Stimulated activated memory B cell treated with anti-CD40 and anti-IgM and Interleukin-4, amounts not matched to agents 10 μg/mL and 1 μg/mL and 100 μg/mL, for 72 hours (primary cell): Measurements from ENCODE around the gene PILRB.
"Not testable (repeated sequence)": the region's sequence is repeated elsewhere in the genome, so short reads cannot be mapped to it uniquely, and the experiment has no call there.

ENCODE experiments used
- ATAC-seq: fragments of 150-1000 bp; cut with Tn5 transposase; 2 replicates; pipeline ENCODE4 v1.10.0; 2021
- H3K27ac Mint-ChIP-seq: one replicate; pipeline ENCODE4 v1.8.0; 2022; ENCODE audit warnings: mild to moderate bottlenecking, mixed read lengths
- H3K27me3 Mint-ChIP-seq: one replicate; pipeline ENCODE4 v1.8.0; 2022; ENCODE audit warnings: mixed read lengths
- H3K36me3 Mint-ChIP-seq: one replicate; pipeline ENCODE4 v1.8.0; 2022; ENCODE audit warnings: mixed read lengths
- H3K4me1 Mint-ChIP-seq: one replicate; pipeline ENCODE4 v1.8.0; 2022; ENCODE audit warnings: mixed read lengths
- H3K4me3 Mint-ChIP-seq: one replicate; pipeline ENCODE4 v1.8.0; 2022; ENCODE audit warnings: mild to moderate bottlenecking, moderate library complexity, mixed read lengths
- H3K9me3 Mint-ChIP-seq: one replicate; pipeline ENCODE4 v1.8.0; 2022; ENCODE audit warnings: mixed read lengths

The PILRB gene

GRCh38 chr7:100381531-100382233 lies 23.8 kb downstream of the PILRB start:
- H3K9me3 Mint-ChIP-seq, H3K27ac Mint-ChIP-seq, ATAC-seq, H3K27me3 Mint-ChIP-seq, H3K4me3 Mint-ChIP-seq, H3K36me3 Mint-ChIP-seq: not testable (repeated sequence)
- peaks cover 18% of the 10 kb centered on the region for H3K4me1 Mint-ChIP-seq

DNA sequence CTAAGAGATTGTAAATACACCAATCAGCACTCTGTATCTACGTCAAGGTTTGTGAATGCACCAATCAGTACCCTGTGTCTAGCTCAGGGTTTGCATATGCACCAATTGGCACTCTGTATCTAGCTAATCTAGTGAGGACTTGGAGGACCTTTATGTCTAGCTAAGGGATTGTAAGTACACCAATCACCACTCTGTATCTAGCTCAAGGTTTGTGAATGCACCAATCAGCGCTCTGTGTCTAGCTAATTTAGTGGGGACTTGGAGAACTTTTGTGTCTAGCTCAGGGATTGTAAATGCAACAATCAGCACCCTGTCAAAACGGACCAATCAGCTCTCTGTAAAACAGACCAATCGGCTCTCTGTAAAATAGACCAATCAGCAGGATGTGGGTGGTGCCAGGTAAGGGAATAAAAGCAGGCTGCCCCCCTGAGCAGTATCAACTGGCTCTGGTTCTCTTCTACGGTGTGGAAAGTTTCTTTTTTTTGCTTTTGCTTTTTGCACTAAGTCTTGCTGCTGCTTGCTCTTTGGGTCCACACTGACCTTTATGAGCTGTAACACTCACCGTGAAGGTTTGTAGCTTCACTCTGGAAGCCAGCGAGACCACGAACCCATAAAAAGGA lies 24.4 kb downstream of the PILRB start:
- not testable (repeated sequence) for H3K4me3 Mint-ChIP-seq, H3K36me3 Mint-ChIP-seq, ATAC-seq, H3K9me3 Mint-ChIP-seq, H3K27ac Mint-ChIP-seq, H3K27me3 Mint-ChIP-seq
- peaks cover 18% of the 10 kb centered on the region for H3K4me1 Mint-ChIP-seq

DNA sequence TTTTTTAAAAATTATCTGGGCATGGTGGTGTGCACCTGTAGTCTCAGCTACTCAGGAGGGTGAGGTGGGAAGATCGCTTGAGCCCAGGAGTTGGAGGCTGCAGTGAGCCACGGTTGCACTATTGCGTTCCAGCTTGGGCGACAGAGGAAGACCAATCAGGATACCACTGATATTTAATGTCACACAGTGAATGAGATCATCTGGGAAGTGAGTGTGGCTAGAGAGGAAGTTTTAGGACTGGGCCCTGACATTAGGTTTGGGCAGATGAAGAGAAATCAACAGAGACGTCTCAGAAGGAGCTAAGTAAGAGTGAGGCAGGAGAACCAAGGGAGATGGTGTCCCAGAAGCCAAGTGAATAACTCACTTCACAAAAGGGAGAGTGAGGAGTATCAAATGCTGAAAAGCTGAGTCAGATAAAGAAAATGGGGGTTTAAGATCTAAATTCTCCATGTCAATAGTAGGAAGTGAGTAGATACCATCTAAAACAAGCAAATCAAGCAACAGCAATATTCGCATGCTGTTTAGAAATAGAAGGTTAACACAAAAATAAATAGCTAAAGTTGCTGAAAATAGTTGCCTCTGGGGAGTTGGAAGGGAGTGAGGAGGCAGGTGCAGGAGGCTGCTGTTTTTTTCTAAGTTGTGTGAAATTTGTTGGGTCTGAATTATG lies 26.8 kb downstream of the PILRB start:
- Mint-ChIP-seq H3K9me3 (no peaks in the 10 kb centered on the region), H3K4me3 (no peak overlapping the region), H3K27me3 (peaks cover 8% of the 10 kb centered on the region), H3K4me1 (peaks cover 18% of the 10 kb centered on the region), H3K36me3 (no peaks in the 10 kb centered on the region), H3K27ac (peak overlapping the region; percentile 0)
- no peak for ATAC-seq

DNA sequence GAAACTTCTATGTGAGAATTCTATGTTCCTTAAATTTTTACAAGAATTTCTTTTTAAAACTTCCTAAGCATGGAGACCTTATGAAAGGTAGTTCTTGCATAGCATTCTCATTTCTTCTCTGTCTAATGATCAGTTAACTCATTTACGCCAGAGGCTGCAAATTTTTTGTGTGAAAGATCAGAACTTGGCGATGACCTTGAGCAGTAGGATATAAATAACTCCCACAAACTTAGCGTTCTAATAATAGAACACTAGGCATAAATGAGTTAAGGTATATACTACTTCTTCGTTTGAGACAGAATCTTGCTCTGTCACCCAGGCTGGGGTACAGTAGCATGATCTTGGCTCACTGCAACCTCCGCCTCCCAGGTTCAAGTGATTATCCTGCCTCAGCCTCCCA lies 29.0 kb downstream of the PILRB start:
- Mint-ChIP-seq H3K27me3 (peaks cover 18% of the 10 kb centered on the region), H3K4me1 (peaks cover 15% of the 10 kb centered on the region), H3K27ac (no peak overlapping the region), H3K9me3 (no peaks in the 10 kb centered on the region), H3K4me3 (no peak overlapping the region), H3K36me3 (no peaks in the 10 kb centered on the region)
- ATAC-seq = no peak

DNA sequence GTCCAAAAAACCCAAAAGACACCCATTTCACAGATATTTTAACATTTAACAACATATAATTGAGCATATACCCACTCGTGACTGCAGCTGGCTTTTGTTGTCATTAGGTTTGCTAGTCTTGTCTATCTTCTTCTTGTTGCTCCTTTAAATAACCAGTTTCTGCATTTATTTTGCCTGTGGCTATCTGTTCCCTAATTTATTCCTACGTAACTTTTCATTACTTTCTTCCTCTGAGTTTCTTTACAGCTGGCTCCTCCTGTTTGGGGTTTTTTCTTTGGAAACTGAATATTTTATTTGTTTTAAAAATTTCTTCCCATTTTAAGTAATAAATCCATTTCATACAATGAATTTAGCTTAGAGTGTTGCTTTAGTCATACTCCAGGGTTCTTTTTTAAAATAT lies 29.8 kb downstream of the PILRB start:
- no peaks in the 10 kb centered on the region for H3K9me3 Mint-ChIP-seq
- no peak overlapping the region for H3K27ac Mint-ChIP-seq
- no peaks in the 10 kb centered on the region for H3K36me3 Mint-ChIP-seq
- peaks cover 22% of the 10 kb centered on the region for H3K4me1 Mint-ChIP-seq
- no peak for ATAC-seq
- H3K27me3 Mint-ChIP-seq = peaks cover 18% of the 10 kb centered on the region
- H3K4me3 Mint-ChIP-seq = no peak overlapping the region

DNA sequence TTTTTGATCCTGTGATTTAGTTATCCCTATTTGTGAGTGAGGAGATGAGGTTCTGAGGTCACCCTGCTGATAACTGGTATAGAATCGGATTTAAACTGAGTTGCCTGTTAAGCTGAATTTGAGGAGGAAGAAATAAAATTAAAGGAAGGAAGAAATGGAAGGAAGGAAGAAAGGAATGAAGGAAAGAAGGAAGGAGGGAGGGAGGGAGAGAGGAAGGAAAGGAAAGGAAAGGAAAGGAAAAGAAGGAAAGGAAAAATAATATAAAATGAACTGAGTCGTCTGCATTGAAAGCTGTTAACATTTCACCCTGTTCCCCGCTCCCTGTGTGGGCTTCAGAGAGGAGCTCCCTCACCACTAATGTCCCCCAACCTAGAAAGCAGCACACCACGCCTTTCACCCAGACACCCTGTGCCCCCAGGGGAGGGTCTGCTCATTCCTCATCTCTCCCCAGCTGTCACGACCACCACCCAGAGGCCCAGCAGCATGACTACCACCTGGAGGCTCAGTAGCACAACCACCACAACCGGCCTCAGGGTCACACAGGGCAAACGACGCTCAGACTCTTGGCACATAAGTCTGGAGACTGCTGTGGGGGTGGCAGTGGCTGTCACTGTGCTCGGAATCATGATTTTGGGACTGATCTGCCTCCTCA lies 31.6 kb downstream of the PILRB start:
- Mint-ChIP-seq H3K36me3 (no peaks in the 10 kb centered on the region), H3K27ac (no peak overlapping the region), H3K27me3 (peaks cover 18% of the 10 kb centered on the region), H3K4me1 (peaks cover 31% of the 10 kb centered on the region), H3K9me3 (no peaks in the 10 kb centered on the region), H3K4me3 (no peak overlapping the region)
- no peak for ATAC-seq

GRCh38 chr7:100390286-100391009 lies 32.5 kb downstream of the PILRB start:
- peak overlapping the region; percentile 6 for H3K27ac Mint-ChIP-seq
- H3K9me3 Mint-ChIP-seq = no peaks in the 10 kb centered on the region
- no peaks in the 10 kb centered on the region for H3K36me3 Mint-ChIP-seq
- no peak overlapping the region for H3K4me3 Mint-ChIP-seq
- H3K27me3 Mint-ChIP-seq = peaks cover 18% of the 10 kb centered on the region
- peaks cover 26% of the 10 kb centered on the region for H3K4me1 Mint-ChIP-seq
- ATAC-seq = no peak

- no peaks in the 10 kb centered on the region for H3K9me3 Mint-ChIP-seq
Measured at GRCh38 chr7:100393233-100393905, 35.5 kb downstream of the PILRB start.

DNA sequence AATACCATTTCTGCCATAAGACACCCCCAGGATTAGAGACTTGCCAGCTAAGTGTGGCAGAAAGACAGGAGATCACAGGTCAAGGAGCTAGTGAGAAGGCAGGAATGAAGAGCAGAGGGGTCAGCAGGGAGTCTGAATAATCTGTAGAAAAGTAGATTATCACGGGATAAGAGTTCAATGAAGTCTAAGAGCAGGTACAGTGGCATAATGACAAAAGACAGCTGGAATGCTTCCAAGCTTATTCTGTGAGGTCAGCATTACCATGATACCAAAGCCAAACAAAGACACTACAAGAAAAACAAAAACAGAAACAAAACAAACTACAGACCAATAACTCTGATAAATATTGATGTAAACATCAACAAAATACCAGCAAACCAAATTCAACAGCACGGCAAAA lies 36.2 kb downstream of the PILRB start:
- H3K4me3 Mint-ChIP-seq = no peak overlapping the region
- peak overlapping the region; percentile 47 for H3K27ac Mint-ChIP-seq
- H3K9me3 Mint-ChIP-seq = no peaks in the 10 kb centered on the region
- H3K27me3 Mint-ChIP-seq = peaks cover 16% of the 10 kb centered on the region
- no peak for ATAC-seq
- H3K4me1 Mint-ChIP-seq = peaks cover 54% of the 10 kb centered on the region
- no peaks in the 10 kb centered on the region for H3K36me3 Mint-ChIP-seq

More at GRCh38 chr7:100393233-100393905, 35.5 kb downstream of the PILRB start:
- no peak overlapping the region for H3K4me3 Mint-ChIP-seq
- H3K27me3 Mint-ChIP-seq = peaks cover 18% of the 10 kb centered on the region
- peaks cover 49% of the 10 kb centered on the region for H3K4me1 Mint-ChIP-seq
- H3K36me3 Mint-ChIP-seq = no peaks in the 10 kb centered on the region
- H3K27ac Mint-ChIP-seq = peak overlapping the region; percentile 47
- ATAC-seq = no peak

- H3K4me3 Mint-ChIP-seq = peak overlapping the region; percentile 63
- no peaks in the 10 kb centered on the region for H3K9me3 Mint-ChIP-seq
- H3K4me1 Mint-ChIP-seq = peaks cover 54% of the 10 kb centered on the region
- H3K27me3 Mint-ChIP-seq = no peaks in the 10 kb centered on the region
- peak; percentile 96 for ATAC-seq
- no peaks in the 10 kb centered on the region for H3K36me3 Mint-ChIP-seq
- H3K27ac Mint-ChIP-seq = peak overlapping the region; percentile 90
Measured at GRCh38 chr7:100396421-100396982, 38.6 kb downstream of the PILRB start.

DNA sequence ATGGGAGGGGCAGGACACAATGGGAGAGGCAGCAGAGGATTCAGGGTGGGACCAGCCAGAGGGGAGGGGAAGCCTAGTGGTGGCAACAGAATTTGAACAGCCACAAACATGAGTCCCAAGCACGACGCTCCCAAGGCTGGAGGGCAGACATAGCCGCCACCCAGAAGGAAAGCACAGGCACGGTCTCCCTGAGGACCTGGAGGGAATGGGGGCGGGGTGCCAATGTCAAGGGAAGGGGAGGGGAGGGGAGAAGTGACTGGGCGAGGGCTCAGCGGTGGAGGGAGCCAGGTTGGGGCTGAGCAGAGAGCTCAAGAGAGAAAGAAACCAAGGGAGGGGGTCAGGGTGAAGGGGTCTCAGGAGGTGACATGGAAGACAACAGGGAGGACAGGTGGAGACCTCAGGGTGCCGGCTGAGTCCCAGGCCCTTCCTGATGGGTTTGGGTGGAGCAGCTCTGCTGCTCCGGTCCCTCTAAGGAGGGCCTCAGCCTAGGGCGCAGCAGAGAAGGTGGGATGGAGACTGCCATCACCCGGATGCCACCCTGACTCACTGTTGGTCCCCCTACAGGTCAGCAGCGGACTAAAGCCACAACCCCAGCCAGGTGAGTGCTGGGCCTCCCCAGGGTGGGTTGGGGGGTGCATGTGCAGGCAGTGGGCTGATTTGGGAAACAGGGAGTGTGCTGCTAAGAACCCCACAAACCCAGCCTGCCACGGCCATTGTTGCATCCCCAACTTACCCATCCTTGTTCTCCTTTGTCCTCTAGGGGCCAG lies 39.6 kb downstream of the PILRB start:
- Mint-ChIP-seq H3K27ac (peak overlapping the region; percentile 90), H3K4me1 (peaks cover 46% of the 10 kb centered on the region), H3K27me3 (no peaks in the 10 kb centered on the region), H3K4me3 (peak overlapping the region; percentile 63), H3K9me3 (no peaks in the 10 kb centered on the region), H3K36me3 (no peaks in the 10 kb centered on the region)
- no peak for ATAC-seq

- peak overlapping the region; percentile 90 for H3K27ac Mint-ChIP-seq
- H3K27me3 Mint-ChIP-seq = no peaks in the 10 kb centered on the region
- H3K4me3 Mint-ChIP-seq = no peak overlapping the region
- no peaks in the 10 kb centered on the region for H3K36me3 Mint-ChIP-seq
- H3K9me3 Mint-ChIP-seq = no peaks in the 10 kb centered on the region
- peaks cover 38% of the 10 kb centered on the region for H3K4me1 Mint-ChIP-seq
- no peak for ATAC-seq
Measured at GRCh38 chr7:100398239-100398638, 40.3 kb downstream of the PILRB start.

GRCh38 chr7:100400041-100400440 lies 42.1 kb downstream of the PILRB start:
- no peak overlapping the region for H3K27ac Mint-ChIP-seq
- H3K9me3 Mint-ChIP-seq = no peaks in the 10 kb centered on the region
- H3K27me3 Mint-ChIP-seq = no peaks in the 10 kb centered on the region
- H3K4me1 Mint-ChIP-seq = peaks cover 28% of the 10 kb centered on the region
- no peaks in the 10 kb centered on the region for H3K36me3 Mint-ChIP-seq
- H3K4me3 Mint-ChIP-seq = no peak overlapping the region
- ATAC-seq = no peak

DNA sequence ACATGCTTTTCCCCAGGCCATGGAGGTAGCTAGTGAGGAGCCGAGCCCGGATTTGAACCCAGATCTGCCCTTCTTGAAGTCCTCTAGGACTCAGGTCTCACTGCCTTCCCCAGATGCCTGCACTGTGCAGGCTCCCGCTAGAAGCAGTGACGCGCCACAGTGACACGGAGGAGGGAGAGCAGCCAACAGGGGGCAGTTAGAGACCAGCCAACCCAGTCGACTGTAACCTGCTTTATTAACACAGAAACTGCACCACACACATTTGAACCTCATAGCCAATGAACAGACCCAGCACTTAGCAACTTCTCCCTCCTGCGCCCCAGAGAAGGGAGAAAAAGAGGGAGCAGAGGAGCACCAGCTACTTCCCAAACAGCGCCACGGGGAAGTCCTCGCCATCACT lies 42.7 kb downstream of the PILRB start:
- no peaks in the 10 kb centered on the region for H3K36me3 Mint-ChIP-seq
- H3K4me1 Mint-ChIP-seq = peaks cover 28% of the 10 kb centered on the region
- H3K27ac Mint-ChIP-seq = no peak overlapping the region
- no peak for ATAC-seq
- no peak overlapping the region for H3K4me3 Mint-ChIP-seq
- H3K9me3 Mint-ChIP-seq = no peaks in the 10 kb centered on the region
- no peaks in the 10 kb centered on the region for H3K27me3 Mint-ChIP-seq
